Ishikawa (cell line): ENCODE measurements around the gene GSTT4.

Experiments
- CEBPB ChIP-seq: IDR thresholded peaks from 2 replicates; pipeline ENCODE4 v1.6.1; 2012
- CREB1 ChIP-seq: IDR thresholded peaks from 2 replicates; pipeline ENCODE4 v1.6.1; 2012; ENCODE audit warnings: low read depth
- EGR1 ChIP-seq: IDR thresholded peaks from 2 replicates; pipeline ENCODE4 v1.6.1; 2012
- EP300 ChIP-seq: IDR thresholded peaks from 2 replicates; pipeline ENCODE4 v1.6.1; 2012; ENCODE audit warnings: borderline replicate concordance
- FOXM1 ChIP-seq: IDR thresholded peaks from 2 replicates; pipeline ENCODE4 v1.6.1; 2012; ENCODE audit warnings: low read depth, borderline replicate concordance
- MAX ChIP-seq: IDR thresholded peaks from 2 replicates; pipeline ENCODE4 v1.6.1; 2012
- NFIC ChIP-seq: IDR thresholded peaks from 2 replicates; pipeline ENCODE4 v1.6.1; 2012
- RAD21 ChIP-seq: IDR thresholded peaks from 2 replicates; pipeline ENCODE4 v1.6.1; 2012; ENCODE audit warnings: low read depth
- REST ChIP-seq: IDR thresholded peaks from 2 replicates; pipeline ENCODE4 v1.6.1; 2012; ENCODE audit warnings: low read depth, mild to moderate bottlenecking
- TAF1 ChIP-seq: IDR thresholded peaks from 2 replicates; pipeline ENCODE4 v1.6.1; 2012; ENCODE audit warnings: low read depth, mild to moderate bottlenecking
- TCF12 ChIP-seq: IDR thresholded peaks from 2 replicates; pipeline ENCODE4 v1.6.1; 2012; ENCODE audit warnings: low read depth
- TEAD4 ChIP-seq: IDR thresholded peaks from 2 replicates; pipeline ENCODE4 v1.6.1; 2012
- USF1 ChIP-seq: IDR thresholded peaks from 2 replicates; pipeline ENCODE4 v1.6.1; 2012
- YY1 ChIP-seq: IDR thresholded peaks from 2 replicates; pipeline ENCODE4 v1.6.1; 2012; ENCODE audit warnings: low read depth
- ZBTB7A ChIP-seq: IDR thresholded peaks from 2 replicates; pipeline ENCODE4 v1.6.1; 2012; ENCODE audit warnings: low read depth

GSTT4 gene

GRCh38 chr22:24027389-24027975, 22.2 kb upstream of the GSTT4 start:
- TF ChIP-seq NFIC (no peak), CREB1 (no peak), MAX (no peak), TAF1 (no peak), CEBPB (no peak), RAD21 (no peak), USF1 (no peak)

GRCh38 chr22:24026733-24027132, 21.5 kb upstream of the GSTT4 start:
- TF ChIP-seq FOXM1 (no peak), TAF1 (no peak), TCF12 (no peak), EGR1 (no peak), YY1 (no peak), ZBTB7A (no peak), CEBPB (no peak), TEAD4 (no peak), NFIC (no peak), REST (no peak)

GRCh38 chr22:24026056-24026455, 20.8 kb upstream of the GSTT4 start:
- TF ChIP-seq NFIC (no peak), ZBTB7A (no peak), REST (no peak), TEAD4 (no peak)

- no peak for TF ChIP-seq YY1
- no peak for TF ChIP-seq EP300
- TF ChIP-seq ZBTB7A: no peak
- no peak for TF ChIP-seq CREB1
- no peak for TF ChIP-seq REST
These were observed 20.2 kb upstream of the GSTT4 start for GRCh38 chr22:24025475-24025874.

- TF ChIP-seq RAD21 (no peak), USF1 (no peak), CREB1 (no peak), NFIC (no peak), TCF12 (no peak), REST (no peak), ZBTB7A (no peak), CEBPB (no peak), TAF1 (no peak), FOXM1 (no peak)
These were observed 19.1 kb upstream of the GSTT4 start for GRCh38 chr22:24024354-24024753.
